Caki2 (cell line): Measurements from ENCODE around the gene MRPS7. TPM values are rescaled to one million over a fixed set of nuclear protein-coding genes. Genes with fewer than 3 reads are reported as not detected.
"Not testable (repeated sequence)": the region's sequence is repeated elsewhere in the genome, so short reads cannot be mapped to it uniquely, and the experiment has no call there.

Experiments used
- DNase-seq: peaks from one replicate; pipeline ENCODE4 v3.0.0-alpha.2; 2015; ENCODE audit warnings: low read depth
- in situ Hi-C: cut with HindIII; loops from 2 replicates; pipeline ENCODE4 v1.10.0; 2016; ENCODE audit warnings: low sequenced_read_pairs, low pct_unique_long_range_greater_than_20kb, mixed read lengths
- total RNA-seq: library from RNA; depleted of rRNA; stranded (reverse); fragments of >200 nt; shearing (Covaris generic); gene quantifications from 2 replicates; pipeline ENCODE4 v1.2.3, GENCODE V29; 2014; ENCODE audit warnings: low replicate concordance

Gene MRPS7
- total RNA-seq, 1 experiment from 2014 or later: 93.0 TPM

- no peak for DNase-seq
- in situ Hi-C loops: no loop called here
These were observed 5.9 kb downstream of the MRPS7 start for GRCh38 chr17:75267411-75268232.

- in situ Hi-C loops: no loop called here
These were observed 8.2 kb downstream of the MRPS7 start for GRCh38 chr17:75269844-75270217.

GRCh38 chr17:75270218-75270965 lies 8.7 kb downstream of the MRPS7 start:
- in situ Hi-C loops: no loop called here
- DNase-seq: peak; percentile 75

More at GRCh38 chr17:75269844-75270217, 8.2 kb downstream of the MRPS7 start:
- no peak for DNase-seq

- no peak for DNase-seq
- in situ Hi-C loops: no loop called here
These were observed 9.2 kb downstream of the MRPS7 start, which contains the start of gene MIF4GD for GRCh38 chr17:75270966-75271232. Gene MIF4GD, minus strand, starts transcription at chr17:75271231. Its CDS starts 1,036 bp downstream, at chr17:75270195.

- in situ Hi-C loops: no loop called here
- DNase-seq: peak; percentile 75
These were observed 9.7 kb downstream of the MRPS7 start for GRCh38 chr17:75271233-75271954.

- no peak for DNase-seq
- in situ Hi-C loops: no loop called here
These were observed 10.5 kb downstream of the MRPS7 start for GRCh38 chr17:75271955-75272847.

- no peak for DNase-seq
- in situ Hi-C loops: no loop called here
These were observed 11.1 kb downstream of the MRPS7 start for GRCh38 chr17:75272848-75273184.

- in situ Hi-C loops: no loop called here
- DNase-seq: no peak
These were observed 12.5 kb downstream of the MRPS7 start for GRCh38 chr17:75273977-75274708.

GRCh38 chr17:75277664-75278071 lies 16.0 kb downstream of the MRPS7 start:
- in situ Hi-C loops: no loop called here
- no peak for DNase-seq

- DNase-seq, in situ Hi-C loops: not testable (repeated sequence)
These were observed 18.5 kb downstream of the MRPS7 start for GRCh38 chr17:75280189-75280588.

- no peak for DNase-seq
- in situ Hi-C loops: no loop called here
These were observed 23.4 kb downstream of the MRPS7 start for GRCh38 chr17:75285123-75285522.

GRCh38 chr17:75287221-75287620 lies 25.5 kb downstream of the MRPS7 start:
- in situ Hi-C loops: no loop called here
- DNase-seq: no peak

GRCh38 chr17:75288359-75288758 lies 26.7 kb downstream of the MRPS7 start:
- in situ Hi-C loops: no loop called here
- DNase-seq: no peak

GRCh38 chr17:75288770-75289114 lies 27.1 kb downstream of the MRPS7 start:
- no peak for DNase-seq
- in situ Hi-C loops: no loop called here

GRCh38 chr17:75289115-75289831 lies 27.6 kb downstream of the MRPS7 start, which contains the start of gene SLC25A19:
Gene SLC25A19, minus strand, starts transcription at chr17:75289433. Its CDS starts 2,669 bp downstream, at chr17:75286764.
- in situ Hi-C loops: no loop called here
- peak; percentile 99 for DNase-seq

GRCh38 chr17:75289832-75290337 lies 28.2 kb downstream of the MRPS7 start:
- no peak for DNase-seq
- in situ Hi-C loops: no loop called here
